Umbilical cord (tissue), 2 donors: Measurements from ENCODE around the gene CETP. TPM values are rescaled to one million over a fixed set of nuclear protein-coding genes. Genes with fewer than 3 reads are reported as not detected.
"Not testable (repeated sequence)": the region's sequence is repeated elsewhere in the genome, so short reads cannot be mapped to it uniquely, and the experiment has no call there.

Experiments used
- DNase-seq: peaks from one replicate; pipeline ENCODE4 v3.0.0-alpha.2; 2015; ENCODE audit warnings: low spot score
- total RNA-seq: library from RNA; depleted of rRNA; stranded (reverse); fragments of >200 nt; gene quantifications from one replicate; pipeline ENCODE4 v1.2.3, GENCODE V29; 2014; ENCODE audit warnings: low replicate concordance; ENCODE audit not compliant: insufficient read depth

Gene CETP
- total RNA-seq, 1 donor from 2014 or later = not detected

- DNase-seq = not testable (repeated sequence)
These were observed 27.1 kb upstream of the CETP start for GRCh38 chr16:56934599-56935145.

- DNase-seq = no peak
These were observed 26.5 kb upstream of the CETP start for GRCh38 chr16:56935201-56935600.

- no peak for DNase-seq
These were observed 25.3 kb upstream of the CETP start for GRCh38 chr16:56936491-56936890.

- DNase-seq = no peak
These were observed 24.8 kb upstream of the CETP start for GRCh38 chr16:56936950-56937349.

- DNase-seq = no peak
These were observed 22.9 kb upstream of the CETP start for GRCh38 chr16:56938664-56939513.

GRCh38 chr16:56939801-56940200 is 21.9 kb upstream of the CETP start:
- no peak for DNase-seq

- no peak for DNase-seq
These were observed 20.7 kb upstream of the CETP start for GRCh38 chr16:56941092-56941491.

- no peak for DNase-seq
These were observed 19.9 kb upstream of the CETP start for GRCh38 chr16:56941856-56942331.

GRCh38 chr16:56943761-56944375 is 17.9 kb upstream of the CETP start:
- no peak for DNase-seq

- no peak for DNase-seq
These were observed 16.6 kb upstream of the CETP start for GRCh38 chr16:56944954-56945839.

- no peak for DNase-seq
These were observed 15.8 kb upstream of the CETP start for GRCh38 chr16:56945847-56946527.

GRCh38 chr16:56946767-56947603 is 14.8 kb upstream of the CETP start:
- no peak for DNase-seq

- no peak for DNase-seq
These were observed 14.2 kb upstream of the CETP start for GRCh38 chr16:56947604-56947995.

GRCh38 chr16:56948234-56948633 is 13.5 kb upstream of the CETP start:
- no peak for DNase-seq

GRCh38 chr16:56950051-56950450 is 11.7 kb upstream of the CETP start:
- no peak for DNase-seq

- DNase-seq = no peak
These were observed 11.3 kb upstream of the CETP start for GRCh38 chr16:56950455-56950854.

GRCh38 chr16:56950881-56951771 is 10.6 kb upstream of the CETP start:
- peak; percentile 28 for DNase-seq

GRCh38 chr16:56953006-56953405 is 8.7 kb upstream of the CETP start:
- DNase-seq = no peak

GRCh38 chr16:56956076-56956475 is 5.7 kb upstream of the CETP start:
- DNase-seq = no peak
